ENCODE measurements around the gene GRK2.

GRK2 gene

GRCh38 chr11:67309661-67310061 lies 43.4 kb downstream of the GRK2 start:
- Histone ChIP-seq H3K4me1 (ENCODE audit: control insufficient read depth in 1 of 2, insufficient read depth in 1 of 2, low read depth in 1 of 2, low read length in 1 of 2) (peaks cover 46 to 53% of the 10 kb centered on the region in 2 experiments), H3K9me3 (no peaks in the 10 kb centered on the region), H3K4me3 (ENCODE audit: low read depth in 1 of 2, low read length in 1 of 2) (no peak overlapping the region), H3K27me3 (no peaks in the 10 kb centered on the region), H3K36me3 (peaks cover 58% of the 10 kb centered on the region), H3K27ac (peak overlapping the region; percentile 93)
- TF ChIP-seq, protein P1, sequence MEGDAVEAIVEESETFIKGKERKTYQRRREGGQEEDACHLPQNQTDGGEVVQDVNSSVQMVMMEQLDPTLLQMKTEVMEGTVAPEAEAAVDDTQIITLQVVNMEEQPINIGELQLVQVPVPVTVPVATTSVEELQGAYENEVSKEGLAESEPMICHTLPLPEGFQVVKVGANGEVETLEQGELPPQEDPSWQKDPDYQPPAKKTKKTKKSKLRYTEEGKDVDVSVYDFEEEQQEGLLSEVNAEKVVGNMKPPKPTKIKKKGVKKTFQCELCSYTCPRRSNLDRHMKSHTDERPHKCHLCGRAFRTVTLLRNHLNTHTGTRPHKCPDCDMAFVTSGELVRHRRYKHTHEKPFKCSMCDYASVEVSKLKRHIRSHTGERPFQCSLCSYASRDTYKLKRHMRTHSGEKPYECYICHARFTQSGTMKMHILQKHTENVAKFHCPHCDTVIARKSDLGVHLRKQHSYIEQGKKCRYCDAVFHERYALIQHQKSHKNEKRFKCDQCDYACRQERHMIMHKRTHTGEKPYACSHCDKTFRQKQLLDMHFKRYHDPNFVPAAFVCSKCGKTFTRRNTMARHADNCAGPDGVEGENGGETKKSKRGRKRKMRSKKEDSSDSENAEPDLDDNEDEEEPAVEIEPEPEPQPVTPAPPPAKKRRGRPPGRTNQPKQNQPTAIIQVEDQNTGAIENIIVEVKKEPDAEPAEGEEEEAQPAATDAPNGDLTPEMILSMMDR (IDR thresholded peaks at IDR 0.05), result no peak

- peaks cover 44 to 50% of the 10 kb centered on the region in 2 experiments for H3K4me1 ChIP-seq (ENCODE audit: control insufficient read depth in 1 of 2, insufficient read depth in 1 of 2, low read depth in 1 of 2, low read length in 1 of 2)
- TF ChIP-seq, protein P1 (IDR thresholded peaks at IDR 0.05), result no peak
Measured at GRCh38 chr11:67310246-67311050, 44.2 kb downstream of the GRK2 start.

GRCh38 chr11:67311051-67311555 lies 44.8 kb downstream of the GRK2 start:
- Histone ChIP-seq H3K27me3 (no peaks in the 10 kb centered on the region), H3K4me1 (ENCODE audit: control insufficient read depth in 1 of 2, insufficient read depth in 1 of 2, low read depth in 1 of 2, low read length in 1 of 2) (peaks cover 43 to 45% of the 10 kb centered on the region in 2 experiments), H3K9me3 (no peaks in the 10 kb centered on the region), H3K4me3 (ENCODE audit: low read depth in 1 of 2, low read length in 1 of 2) (no peak overlapping the region), H3K36me3 (peaks cover 58% of the 10 kb centered on the region), H3K27ac (peak overlapping the region; percentile 93)
- TF ChIP-seq, protein P1 (IDR thresholded peaks at IDR 0.05), result no peak

More at GRCh38 chr11:67310246-67311050, 44.2 kb downstream of the GRK2 start:
- H3K27ac ChIP-seq, result peak overlapping the region; percentile 93
- H3K9me3 ChIP-seq, result no peaks in the 10 kb centered on the region
- peaks cover 58% of the 10 kb centered on the region for H3K36me3 ChIP-seq
- H3K27me3 ChIP-seq, result no peaks in the 10 kb centered on the region
- no peak overlapping the region for H3K4me3 ChIP-seq (ENCODE audit: low read depth in 1 of 2, low read length in 1 of 2)

GRCh38 chr11:67311556-67312082 lies 45.3 kb downstream of the GRK2 start:
- TF ChIP-seq, protein P1 (IDR thresholded peaks at IDR 0.05), result no peak
- Histone ChIP-seq H3K4me1 (ENCODE audit: control insufficient read depth in 1 of 2, insufficient read depth in 1 of 2, low read depth in 1 of 2, low read length in 1 of 2) (peaks cover 46 to 48% of the 10 kb centered on the region in 2 experiments), H3K27me3 (no peaks in the 10 kb centered on the region), H3K36me3 (peaks cover 55% of the 10 kb centered on the region), H3K4me3 (ENCODE audit: low read depth in 1 of 2, low read length in 1 of 2) (no peak overlapping the region), H3K9me3 (no peaks in the 10 kb centered on the region), H3K27ac (peak overlapping the region; percentile 93)

DNA sequence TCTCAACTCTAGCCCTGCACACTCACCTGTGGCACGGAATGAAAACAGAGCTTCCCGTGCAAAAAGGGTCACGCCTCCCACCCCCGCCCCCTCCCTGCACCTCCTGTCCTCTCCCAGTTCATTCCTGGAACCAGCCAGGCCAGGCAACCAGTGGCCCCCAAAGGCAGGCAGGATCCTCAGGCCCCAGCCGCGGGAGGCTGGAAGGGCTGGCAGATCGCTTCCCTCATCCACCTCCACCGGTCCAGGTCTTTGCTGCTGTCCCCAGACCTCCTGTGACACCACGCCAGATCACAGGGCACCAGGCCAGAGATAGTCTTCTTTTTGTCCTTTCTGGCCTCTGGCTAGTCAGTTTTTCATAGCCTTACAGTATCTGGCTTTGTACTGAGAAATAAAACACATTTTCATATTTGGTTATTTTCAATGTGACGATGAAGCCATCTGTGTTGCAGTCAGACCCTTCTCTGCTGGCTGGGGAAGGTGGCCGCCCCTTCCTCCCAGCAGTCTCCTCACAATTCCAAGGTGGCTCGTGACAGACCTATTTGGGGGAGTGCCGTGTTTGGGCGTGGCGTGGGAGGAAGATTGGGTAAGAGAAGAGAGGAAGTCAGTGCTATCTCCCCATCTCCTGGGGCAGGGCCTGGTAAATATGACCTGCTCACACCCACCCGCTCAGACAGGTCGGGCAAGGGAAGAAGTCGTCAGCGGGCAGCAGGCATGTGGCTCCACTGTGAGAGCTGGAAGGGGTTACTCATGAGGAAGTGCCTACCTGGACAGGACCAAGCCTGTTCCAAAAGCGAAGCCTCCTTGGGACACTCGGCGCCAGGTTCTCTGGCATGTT lies 46.1 kb downstream of the GRK2 start:
- Histone ChIP-seq H3K4me1 (ENCODE audit: control insufficient read depth in 1 of 2, insufficient read depth in 1 of 2, low read depth in 1 of 2, low read length in 1 of 2) (peaks cover 50 to 52% of the 10 kb centered on the region in 2 experiments), H3K4me3 (ENCODE audit: low read depth in 1 of 2, low read length in 1 of 2) (peak overlapping the region; percentile 25 to 53), H3K27ac (peak overlapping the region; percentile 93), H3K36me3 (peaks cover 47% of the 10 kb centered on the region), H3K27me3 (no peaks in the 10 kb centered on the region), H3K9me3 (no peaks in the 10 kb centered on the region)
- TF ChIP-seq, protein P1 (IDR thresholded peaks at IDR 0.05), result no peak
